ENCODE measurements around the gene TBX4. TPM values are rescaled to one million over a fixed set of nuclear protein-coding genes. Genes with fewer than 3 reads are reported as not detected.

TBX4 gene
- total RNA-seq, 4 donors from 2014 or later: not detected

DNA sequence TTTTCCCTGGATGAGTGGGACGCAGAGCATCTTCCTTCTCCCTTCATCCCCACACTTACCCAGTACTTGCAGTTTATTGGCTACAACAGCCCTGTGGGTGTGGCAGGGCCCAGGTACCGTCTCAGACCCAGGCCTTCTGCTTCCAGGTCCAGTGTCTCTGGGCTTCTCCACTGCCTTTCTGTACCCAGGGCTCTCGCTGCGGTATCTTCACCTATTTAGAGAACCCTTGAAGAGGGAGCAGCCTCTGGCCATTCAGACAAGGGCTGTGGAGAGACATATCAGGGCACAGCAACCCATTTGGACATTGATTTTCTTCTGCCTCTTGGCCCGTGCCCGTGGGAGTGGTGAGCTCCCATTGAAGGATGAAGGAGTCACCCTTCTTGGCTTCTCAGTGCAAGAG lies 17.3 kb downstream of the TBX4 start:
- Histone ChIP-seq H3K36me3 (no peaks in the 10 kb centered on the region), H3K4me1 (no peaks in the 10 kb centered on the region), H3K27me3 (no peaks in the 10 kb centered on the region), H3K9me3 (no peaks in the 10 kb centered on the region), H3K27ac (no peak overlapping the region), H3K4me3 (no peak overlapping the region)
- intact Hi-C loops (cut with DNase I; ENCODE audit: low total_unique reads): no loop called here
- in situ Hi-C loops (cut with MboI; ENCODE audit: low sequenced_read_pairs in 4 of 4): no loop called here
- no peak for DNase-seq
- no peak for ATAC-seq
- TF ChIP-seq, protein P1, sequence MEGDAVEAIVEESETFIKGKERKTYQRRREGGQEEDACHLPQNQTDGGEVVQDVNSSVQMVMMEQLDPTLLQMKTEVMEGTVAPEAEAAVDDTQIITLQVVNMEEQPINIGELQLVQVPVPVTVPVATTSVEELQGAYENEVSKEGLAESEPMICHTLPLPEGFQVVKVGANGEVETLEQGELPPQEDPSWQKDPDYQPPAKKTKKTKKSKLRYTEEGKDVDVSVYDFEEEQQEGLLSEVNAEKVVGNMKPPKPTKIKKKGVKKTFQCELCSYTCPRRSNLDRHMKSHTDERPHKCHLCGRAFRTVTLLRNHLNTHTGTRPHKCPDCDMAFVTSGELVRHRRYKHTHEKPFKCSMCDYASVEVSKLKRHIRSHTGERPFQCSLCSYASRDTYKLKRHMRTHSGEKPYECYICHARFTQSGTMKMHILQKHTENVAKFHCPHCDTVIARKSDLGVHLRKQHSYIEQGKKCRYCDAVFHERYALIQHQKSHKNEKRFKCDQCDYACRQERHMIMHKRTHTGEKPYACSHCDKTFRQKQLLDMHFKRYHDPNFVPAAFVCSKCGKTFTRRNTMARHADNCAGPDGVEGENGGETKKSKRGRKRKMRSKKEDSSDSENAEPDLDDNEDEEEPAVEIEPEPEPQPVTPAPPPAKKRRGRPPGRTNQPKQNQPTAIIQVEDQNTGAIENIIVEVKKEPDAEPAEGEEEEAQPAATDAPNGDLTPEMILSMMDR (IDR thresholded peaks at IDR 0.05 in 4 of 5, conservative IDR thresholded peaks at IDR 0.05 in 1 of 5): no peak
- TF ChIP-seq POLR2A (IDR thresholded peaks at IDR 0.05): no peak

DNA sequence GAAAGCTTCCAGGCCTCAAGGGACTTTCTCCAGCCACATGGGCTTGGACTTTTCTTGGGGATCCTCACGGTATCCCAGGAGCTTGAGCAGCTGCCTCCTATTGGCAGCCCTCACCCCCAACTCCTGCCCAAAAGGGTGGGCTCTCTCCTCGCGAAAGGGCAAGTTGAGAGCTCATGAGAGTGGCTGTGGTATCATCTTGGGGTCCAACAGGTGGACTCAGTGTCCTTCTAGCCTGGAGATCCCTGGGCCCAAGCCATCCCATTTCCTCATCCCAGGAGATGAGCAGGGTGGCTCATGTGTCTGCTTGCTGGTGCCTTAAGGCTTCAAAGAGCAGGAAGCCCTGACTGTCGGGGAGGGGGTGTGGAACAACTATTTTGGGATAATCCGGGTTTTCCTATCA lies 17.7 kb downstream of the TBX4 start:
- in situ Hi-C loops (cut with MboI; ENCODE audit: low sequenced_read_pairs in 4 of 4): no loop called here
- ATAC-seq: no peak
- intact Hi-C loops (cut with DNase I; ENCODE audit: low total_unique reads): loop anchor here (5.0 kb wide), 1 partner anchor 582 kb away; no protein-coding TSS in a partner anchor
- Histone ChIP-seq H3K27me3 (no peaks in the 10 kb centered on the region), H3K4me1 (no peaks in the 10 kb centered on the region), H3K36me3 (no peaks in the 10 kb centered on the region), H3K9me3 (no peaks in the 10 kb centered on the region), H3K27ac (no peak overlapping the region), H3K4me3 (no peak overlapping the region)
- no peak for DNase-seq
- TF ChIP-seq, protein P1 (IDR thresholded peaks at IDR 0.05 in 4 of 5, conservative IDR thresholded peaks at IDR 0.05 in 1 of 5): no peak
- TF ChIP-seq POLR2A (IDR thresholded peaks at IDR 0.05): no peak

DNA sequence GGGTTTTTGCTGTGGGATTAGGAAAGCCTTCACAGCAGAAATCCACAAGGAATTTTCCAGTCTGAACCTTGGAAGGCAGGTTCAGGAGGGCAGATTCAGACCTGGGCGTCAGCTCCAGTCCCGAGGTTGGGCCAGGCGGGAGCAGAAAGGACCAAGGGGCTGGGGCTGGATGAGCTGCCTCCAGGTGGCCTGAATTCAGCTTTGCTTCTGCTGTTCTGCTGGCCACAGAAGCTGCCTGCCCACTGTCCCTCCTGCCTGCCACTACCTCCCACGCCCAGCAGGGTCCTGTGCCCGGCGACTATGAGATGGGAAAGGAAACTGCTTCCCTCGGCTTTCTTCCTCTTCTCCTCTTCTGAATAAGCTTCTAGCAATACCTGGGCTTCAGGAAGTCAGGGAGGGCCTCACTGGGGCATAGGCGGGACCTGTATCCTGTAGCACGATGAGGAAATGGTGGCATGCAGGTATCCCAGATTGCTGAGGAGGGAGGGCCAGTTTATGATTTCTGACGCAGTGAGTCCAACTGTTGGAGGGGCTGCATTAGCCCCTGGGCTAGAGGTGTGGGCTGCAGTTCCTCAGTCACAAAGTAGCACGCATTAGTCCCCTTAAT lies 18.4 kb downstream of the TBX4 start:
- TF ChIP-seq, protein P1 (IDR thresholded peaks at IDR 0.05 in 4 of 5, conservative IDR thresholded peaks at IDR 0.05 in 1 of 5): no peak
- no peak for TF ChIP-seq POLR2A (IDR thresholded peaks at IDR 0.05)
- Histone ChIP-seq H3K9me3 (no peaks in the 10 kb centered on the region), H3K4me1 (no peaks in the 10 kb centered on the region), H3K36me3 (no peaks in the 10 kb centered on the region), H3K27ac (no peak overlapping the region), H3K4me3 (no peak overlapping the region), H3K27me3 (no peaks in the 10 kb centered on the region)
- in situ Hi-C loops (cut with MboI; ENCODE audit: low sequenced_read_pairs in 4 of 4) (no loop called here), intact Hi-C loops (cut with DNase I; ENCODE audit: low total_unique reads) (loop anchor here (5.0 kb wide), 1 partner anchor 582 kb away; no protein-coding TSS in a partner anchor)
- no peak for DNase-seq
- ATAC-seq: no peak

DNA sequence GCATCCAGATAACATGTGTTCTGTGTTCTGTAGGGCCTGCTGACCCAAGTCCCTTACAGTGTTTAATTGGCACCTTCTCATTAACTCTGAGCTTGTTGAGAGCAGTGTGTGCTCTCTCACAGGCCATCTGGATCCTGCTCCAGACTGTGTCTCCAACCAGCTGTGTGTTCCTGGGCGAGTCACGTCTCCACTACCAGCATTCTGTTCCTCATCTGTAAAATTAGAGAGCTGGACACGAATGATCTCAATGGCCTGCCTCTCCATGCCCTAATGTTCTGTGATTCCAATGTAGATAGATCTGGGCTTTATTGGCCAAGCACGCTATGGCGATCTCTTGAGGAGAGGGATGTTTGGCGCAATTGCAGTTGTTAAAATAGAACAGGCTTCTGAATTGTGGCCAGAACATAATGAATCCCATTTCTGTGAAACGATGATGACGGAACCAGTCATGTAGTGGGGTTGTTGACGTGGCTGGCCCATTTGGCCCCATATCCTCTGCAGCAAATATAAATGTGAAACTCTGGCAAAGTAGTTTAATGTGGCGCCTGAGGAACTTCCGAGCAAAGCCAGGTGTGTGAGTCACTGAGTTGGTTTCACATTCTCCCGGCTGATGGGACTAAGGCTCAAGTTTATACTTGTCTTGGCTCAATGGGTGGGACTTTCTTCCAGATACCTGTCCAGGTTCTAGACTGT lies 22.2 kb downstream of the TBX4 start:
- Histone ChIP-seq H3K4me1 (no peaks in the 10 kb centered on the region), H3K27me3 (peaks cover 0 to 10% (median 5%) of the 10 kb centered on the region in 3 donors), H3K9me3 (no peaks in the 10 kb centered on the region), H3K27ac (no peak overlapping the region), H3K4me3 (no peak overlapping the region), H3K36me3 (no peaks in the 10 kb centered on the region)
- no peak for DNase-seq
- ATAC-seq: no peak
- in situ Hi-C loops (cut with MboI; ENCODE audit: low sequenced_read_pairs in 4 of 4): no loop called here
- intact Hi-C loops (cut with DNase I; ENCODE audit: low total_unique reads): loop anchor here (5.0 kb wide), 1 partner anchor 578 kb away; no protein-coding TSS in a partner anchor
- TF ChIP-seq, protein P1 (IDR thresholded peaks at IDR 0.05 in 4 of 5, conservative IDR thresholded peaks at IDR 0.05 in 1 of 5): no peak
- no peak for TF ChIP-seq POLR2A (IDR thresholded peaks at IDR 0.05)

Data from gastrocnemius medialis (tissue), 4 donors.